NT2/D1 (cell line): Measurements from ENCODE around the gene CITED4.

Source experiments
- YY1 ChIP-seq: IDR thresholded peaks from 2 replicates; pipeline ENCODE4 v1.6.1; 2011; ENCODE audit not compliant: insufficient read length, insufficient read depth
- ZNF274 ChIP-seq: IDR thresholded peaks from 2 replicates; pipeline ENCODE4 v1.6.1; 2011; ENCODE audit warnings: mild to moderate bottlenecking, low read depth, low read length

- TF ChIP-seq ZNF274 (no peak), YY1 (no peak)
These were observed 20.0 kb downstream of the CITED4 start for GRCh38 chr1:40842207-40842606.
